ENCODE data around the gene NTN3. TPM values are rescaled to one million over a fixed set of nuclear protein-coding genes. Genes with fewer than 3 reads are reported as not detected.

NTN3 gene
- total RNA-seq, 1 experiment from 2014 or later = not detected

DNA sequence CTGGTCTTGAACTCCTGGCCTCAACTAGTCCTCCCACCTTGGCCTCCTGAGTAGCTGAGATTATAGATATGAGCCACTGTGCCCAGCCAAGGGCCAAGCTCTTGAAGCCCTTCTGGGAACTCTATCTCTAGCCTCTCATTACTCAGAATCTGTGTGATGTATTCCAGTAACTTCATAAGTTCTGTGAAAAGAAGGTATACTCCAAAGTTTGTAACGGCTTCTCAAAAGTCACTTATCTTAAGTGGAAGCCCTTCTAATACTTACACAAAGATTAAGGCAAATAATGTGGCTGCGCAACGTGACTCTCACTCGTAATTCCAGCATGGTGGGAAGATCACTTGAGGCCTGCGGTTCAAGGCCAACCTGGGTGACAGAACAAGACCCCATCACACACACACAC is 23.5 kb downstream of the NTN3 start:
- no peak overlapping the region for H3K27ac Mint-ChIP-seq (ENCODE audit: low read depth, unreplicated experiment)

DNA sequence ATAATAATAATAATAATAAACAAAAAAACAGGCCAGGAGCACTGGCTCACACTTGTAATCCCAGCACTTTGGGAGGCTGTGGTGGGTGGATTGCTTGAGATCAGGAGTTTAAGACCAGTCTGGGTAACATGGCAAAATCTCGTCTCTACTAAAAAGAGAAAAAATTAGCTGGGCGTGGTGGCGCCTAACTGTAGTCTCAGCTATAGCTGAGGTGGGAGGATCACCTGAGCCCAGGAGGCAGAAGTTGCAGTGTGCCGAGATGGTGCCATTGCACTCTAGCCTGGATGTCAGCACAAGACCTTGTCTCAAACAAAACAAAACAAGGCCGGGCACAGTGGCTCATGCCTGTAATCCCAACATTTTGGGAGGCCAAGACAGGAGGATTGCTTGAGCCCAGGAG is 23.9 kb downstream of the NTN3 start:
- ChIA-PET POLR2A (no interaction called here), CTCF (no interaction called here)
- Mint-ChIP-seq H3K4me1 (ENCODE audit: insufficient read depth, unreplicated experiment) (peaks cover 5% of the 10 kb centered on the region), H3K27ac (ENCODE audit: low read depth, unreplicated experiment) (no peak overlapping the region), H3K4me3 (ENCODE audit: unreplicated experiment) (no peak overlapping the region), H3K36me3 (ENCODE audit: insufficient read depth, unreplicated experiment) (peaks cover 13% of the 10 kb centered on the region), H3K27me3 (ENCODE audit: insufficient read depth, unreplicated experiment) (no peaks in the 10 kb centered on the region), H3K9me3 (ENCODE audit: unreplicated experiment) (no peaks in the 10 kb centered on the region)
- BruUV-seq (replicated peaks) = no TSS peak
- DNase-seq (ENCODE audit: unreplicated experiment) = no peak
- TF ChIP-seq, protein P1, sequence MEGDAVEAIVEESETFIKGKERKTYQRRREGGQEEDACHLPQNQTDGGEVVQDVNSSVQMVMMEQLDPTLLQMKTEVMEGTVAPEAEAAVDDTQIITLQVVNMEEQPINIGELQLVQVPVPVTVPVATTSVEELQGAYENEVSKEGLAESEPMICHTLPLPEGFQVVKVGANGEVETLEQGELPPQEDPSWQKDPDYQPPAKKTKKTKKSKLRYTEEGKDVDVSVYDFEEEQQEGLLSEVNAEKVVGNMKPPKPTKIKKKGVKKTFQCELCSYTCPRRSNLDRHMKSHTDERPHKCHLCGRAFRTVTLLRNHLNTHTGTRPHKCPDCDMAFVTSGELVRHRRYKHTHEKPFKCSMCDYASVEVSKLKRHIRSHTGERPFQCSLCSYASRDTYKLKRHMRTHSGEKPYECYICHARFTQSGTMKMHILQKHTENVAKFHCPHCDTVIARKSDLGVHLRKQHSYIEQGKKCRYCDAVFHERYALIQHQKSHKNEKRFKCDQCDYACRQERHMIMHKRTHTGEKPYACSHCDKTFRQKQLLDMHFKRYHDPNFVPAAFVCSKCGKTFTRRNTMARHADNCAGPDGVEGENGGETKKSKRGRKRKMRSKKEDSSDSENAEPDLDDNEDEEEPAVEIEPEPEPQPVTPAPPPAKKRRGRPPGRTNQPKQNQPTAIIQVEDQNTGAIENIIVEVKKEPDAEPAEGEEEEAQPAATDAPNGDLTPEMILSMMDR (IDR thresholded peaks at IDR 0.05; ENCODE audit: unreplicated experiment) = no peak
- intact Hi-C loops (cut with micrococcal nuclease) = no loop called here

More for the DNA sequence above, 23.5 kb downstream of the NTN3 start:
- CTCF ChIA-PET = no interaction called here
- BruUV-seq (replicated peaks) = no TSS peak
- Mint-ChIP-seq H3K4me3 (ENCODE audit: unreplicated experiment) (no peak overlapping the region), H3K4me1 (ENCODE audit: insufficient read depth, unreplicated experiment) (peaks cover 5% of the 10 kb centered on the region), H3K36me3 (ENCODE audit: insufficient read depth, unreplicated experiment) (peaks cover 13% of the 10 kb centered on the region), H3K27me3 (ENCODE audit: insufficient read depth, unreplicated experiment) (no peaks in the 10 kb centered on the region), H3K9me3 (ENCODE audit: unreplicated experiment) (no peaks in the 10 kb centered on the region)
- POLR2A ChIA-PET = no interaction called here
- intact Hi-C loops (cut with micrococcal nuclease) = no loop called here
- DNase-seq (ENCODE audit: unreplicated experiment) = no peak
- TF ChIP-seq, protein P1 (IDR thresholded peaks at IDR 0.05; ENCODE audit: unreplicated experiment) = no peak

DNA sequence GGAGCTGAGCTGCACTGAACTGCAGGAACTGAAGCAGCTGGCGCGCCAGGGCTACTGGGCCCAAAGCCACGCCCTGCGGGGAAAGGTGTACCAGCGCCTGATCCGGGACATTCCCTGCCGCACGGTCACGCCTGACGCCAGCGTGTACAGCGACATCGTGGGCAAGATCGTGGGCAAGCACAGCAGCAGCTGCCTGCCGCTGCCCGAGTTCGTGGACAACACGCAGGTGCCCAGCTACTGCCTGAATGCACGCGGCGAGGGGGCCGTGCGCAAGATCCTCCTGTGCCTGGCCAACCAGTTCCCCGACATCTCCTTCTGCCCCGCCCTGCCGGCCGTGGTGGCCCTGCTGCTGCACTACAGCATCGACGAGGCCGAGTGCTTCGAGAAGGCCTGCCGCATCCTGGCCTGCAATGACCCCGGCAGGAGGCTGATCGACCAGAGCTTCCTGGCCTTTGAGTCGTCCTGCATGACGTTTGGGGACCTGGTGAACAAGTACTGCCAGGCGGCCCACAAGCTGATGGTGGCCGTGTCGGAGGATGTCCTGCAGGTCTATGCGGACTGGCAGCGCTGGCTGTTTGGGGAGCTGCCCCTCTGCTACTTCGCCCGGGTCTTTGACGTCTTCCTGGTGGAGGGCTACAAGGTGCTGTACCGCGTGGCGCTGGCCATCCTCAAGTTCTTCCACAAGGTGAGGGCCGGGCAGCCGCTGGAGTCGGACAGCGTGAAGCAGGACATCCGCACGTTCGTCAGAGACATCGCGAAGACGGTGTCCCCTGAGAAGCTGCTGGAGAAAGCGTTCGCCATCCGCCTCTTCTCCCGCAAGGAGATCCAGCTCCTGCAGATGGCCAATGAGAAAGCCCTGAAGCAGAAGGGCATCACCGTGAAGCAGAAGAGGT is 25.4 kb downstream of the NTN3 start:
- TF ChIP-seq, protein P1 (IDR thresholded peaks at IDR 0.05; ENCODE audit: unreplicated experiment) = no peak
- ChIA-PET POLR2A (interaction anchor here (0.6 kb wide), 1 partner anchor 302 kb away, joined by 3 read pairs; no protein-coding TSS in a partner anchor), CTCF (interaction anchor here (0.6 to 0.7 kb wide), 2 partner anchors 66 to 69 kb away, joined by 3 read pairs; no protein-coding TSS in a partner anchor)
- no peaks in the 10 kb centered on the region for H3K9me3 Mint-ChIP-seq (ENCODE audit: unreplicated experiment)
- no peak overlapping the region for H3K4me3 Mint-ChIP-seq (ENCODE audit: unreplicated experiment)
- intact Hi-C loops (cut with micrococcal nuclease) = no loop called here
- no TSS peak for BruUV-seq (replicated peaks)
- peaks cover 5% of the 10 kb centered on the region for H3K4me1 Mint-ChIP-seq (ENCODE audit: insufficient read depth, unreplicated experiment)
- peaks cover 13% of the 10 kb centered on the region for H3K36me3 Mint-ChIP-seq (ENCODE audit: insufficient read depth, unreplicated experiment)
- no peaks in the 10 kb centered on the region for H3K27me3 Mint-ChIP-seq (ENCODE audit: insufficient read depth, unreplicated experiment)
- DNase-seq (ENCODE audit: unreplicated experiment) = no peak
- no peak overlapping the region for H3K27ac Mint-ChIP-seq (ENCODE audit: low read depth, unreplicated experiment)

DNA sequence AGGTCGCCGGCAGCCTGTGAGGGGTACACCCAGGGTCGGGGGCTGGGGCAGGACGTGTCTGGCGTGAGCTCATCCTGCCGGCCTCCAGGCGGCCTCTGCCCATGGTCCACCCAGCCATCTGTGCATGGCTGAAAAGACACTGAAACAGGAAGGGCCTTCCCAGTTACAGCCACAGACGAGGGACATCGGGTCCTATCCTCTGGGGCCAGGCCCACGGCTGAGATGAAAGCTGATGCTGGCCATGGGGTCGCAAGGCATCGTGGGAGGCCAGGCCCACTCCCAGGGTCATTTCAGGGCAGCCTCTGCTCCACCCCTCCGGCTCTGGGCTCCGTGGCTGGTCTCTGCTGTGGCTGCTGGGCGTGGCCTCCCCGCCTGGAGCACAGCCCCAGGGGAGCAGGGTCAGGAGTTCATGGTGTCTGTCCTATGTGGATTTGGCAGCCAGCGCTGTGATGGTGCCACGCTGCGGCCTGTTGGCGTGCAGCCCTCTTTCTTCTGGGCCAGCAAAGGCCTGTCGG is 26.1 kb downstream of the NTN3 start:
- DNase-seq (ENCODE audit: unreplicated experiment) = no peak
- Mint-ChIP-seq H3K4me3 (ENCODE audit: unreplicated experiment) (no peak overlapping the region), H3K36me3 (ENCODE audit: insufficient read depth, unreplicated experiment) (peaks cover 13% of the 10 kb centered on the region), H3K9me3 (ENCODE audit: unreplicated experiment) (no peaks in the 10 kb centered on the region), H3K4me1 (ENCODE audit: insufficient read depth, unreplicated experiment) (peaks cover 5% of the 10 kb centered on the region), H3K27me3 (ENCODE audit: insufficient read depth, unreplicated experiment) (no peaks in the 10 kb centered on the region), H3K27ac (ENCODE audit: low read depth, unreplicated experiment) (no peak overlapping the region)
- ChIA-PET CTCF (interaction anchor here (0.7 kb wide), 1 partner anchor 70 kb away, joined by 3 read pairs; no protein-coding TSS in a partner anchor), POLR2A (interaction anchor here (0.6 kb wide), 1 partner anchor 302 kb away, joined by 3 read pairs; no protein-coding TSS in a partner anchor)
- TF ChIP-seq, protein P1 (IDR thresholded peaks at IDR 0.05; ENCODE audit: unreplicated experiment) = no peak
- BruUV-seq (replicated peaks) = no TSS peak
- intact Hi-C loops (cut with micrococcal nuclease) = no loop called here
